ENCODE data around the gene AHI1.

DNA sequence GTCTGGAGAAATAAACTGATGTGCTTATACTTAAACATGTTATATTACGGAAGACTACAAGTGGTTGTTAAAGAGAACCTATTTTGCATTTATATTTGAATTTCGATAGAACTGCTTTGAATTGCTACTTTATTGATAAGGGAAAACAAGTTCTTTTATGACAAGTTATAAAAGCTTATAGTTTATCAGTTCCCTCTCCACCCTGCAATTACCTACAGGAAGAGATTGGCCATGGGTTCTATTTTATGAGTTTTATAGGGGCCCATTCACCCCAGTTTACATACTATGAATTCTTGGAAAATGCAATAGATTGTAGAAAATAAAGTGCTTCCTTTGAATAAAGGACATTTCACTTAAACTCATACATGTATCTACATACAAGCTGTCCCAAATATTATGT lies 144.4 kb downstream of the AHI1 start:
- TF ChIP-seq, protein P1, sequence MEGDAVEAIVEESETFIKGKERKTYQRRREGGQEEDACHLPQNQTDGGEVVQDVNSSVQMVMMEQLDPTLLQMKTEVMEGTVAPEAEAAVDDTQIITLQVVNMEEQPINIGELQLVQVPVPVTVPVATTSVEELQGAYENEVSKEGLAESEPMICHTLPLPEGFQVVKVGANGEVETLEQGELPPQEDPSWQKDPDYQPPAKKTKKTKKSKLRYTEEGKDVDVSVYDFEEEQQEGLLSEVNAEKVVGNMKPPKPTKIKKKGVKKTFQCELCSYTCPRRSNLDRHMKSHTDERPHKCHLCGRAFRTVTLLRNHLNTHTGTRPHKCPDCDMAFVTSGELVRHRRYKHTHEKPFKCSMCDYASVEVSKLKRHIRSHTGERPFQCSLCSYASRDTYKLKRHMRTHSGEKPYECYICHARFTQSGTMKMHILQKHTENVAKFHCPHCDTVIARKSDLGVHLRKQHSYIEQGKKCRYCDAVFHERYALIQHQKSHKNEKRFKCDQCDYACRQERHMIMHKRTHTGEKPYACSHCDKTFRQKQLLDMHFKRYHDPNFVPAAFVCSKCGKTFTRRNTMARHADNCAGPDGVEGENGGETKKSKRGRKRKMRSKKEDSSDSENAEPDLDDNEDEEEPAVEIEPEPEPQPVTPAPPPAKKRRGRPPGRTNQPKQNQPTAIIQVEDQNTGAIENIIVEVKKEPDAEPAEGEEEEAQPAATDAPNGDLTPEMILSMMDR (conservative IDR thresholded peaks at IDR 0.05; ENCODE audit: low read depth, low read length), result no peak
- TF ChIP-seq EZH2 (IDR thresholded peaks at IDR 0.05; ENCODE audit: low read length, unreplicated experiment) (no peak), EZH2phosphoT487 (IDR thresholded peaks at IDR 0.05; ENCODE audit: borderline replicate concordance, low read length) (no peak)

Measured in PC-3 (cell line).